HepG2 (cell line): Measurements from ENCODE around the gene RPS6KB2. TPM values are rescaled to one million over a fixed set of nuclear protein-coding genes. Genes with fewer than 3 reads are reported as not detected.

Experiments
- ASH2L ChIP-seq: fragments of 300-600, 200-600 bp; sonication (generic); IDR thresholded peaks from 2 replicates; pipeline ENCODE4 v1.7.0; 2017; ENCODE audit warnings: low read depth, mild to moderate bottlenecking, moderate library complexity, mixed read lengths, low read length; ENCODE audit not compliant: insufficient read length
- BRD4 ChIP-seq: sonication (generic); formaldehyde crosslinking; IDR thresholded peaks from 2 replicates; pipeline ENCODE4 v1.4.0; 2020; ENCODE audit warnings: missing genetic modification reagents
- DDIT3 ChIP-seq: sonication (generic); formaldehyde crosslinking; IDR thresholded peaks from 2 replicates; pipeline ENCODE4 v1.4.0; 2020; ENCODE audit warnings: mild to moderate bottlenecking, missing genetic modification reagents
- ELF1 ChIP-seq: sonication (generic); formaldehyde crosslinking; IDR thresholded peaks from 2 replicates; pipeline ENCODE4 v1.4.0; 2020; ENCODE audit warnings: missing genetic modification reagents
- ERF ChIP-seq: IDR thresholded peaks from 2 replicates; pipeline ENCODE4 v1.6.1; 2018; ENCODE audit warnings: missing biosample characterization, missing genetic modification reagents
- FOXA1 ChIP-seq, 2 experiments: fragments of 450-650 bp in 1 of 2; sonication (generic) in 1 of 2; formaldehyde crosslinking in 1 of 2; IDR thresholded peaks; 2 replicates each; pipeline versions ENCODE4 v1.4.0 to v1.6.1; 2016 to 2020; ENCODE audit warnings: missing genetic modification reagents in 1 of 2
- HNRNPH1 ChIP-seq: fragments of 200-400 bp; formaldehyde crosslinking; optimal IDR thresholded peaks from 2 replicates; pipeline ENCODE3; 2017; ENCODE audit warnings: mild to moderate bottlenecking, low read depth, low read length
- HOXA3 ChIP-seq: sonication (generic); formaldehyde crosslinking; IDR thresholded peaks from 2 replicates; pipeline ENCODE4 v1.5.0; 2020; ENCODE audit warnings: missing genetic modification reagents
- HOXD1 ChIP-seq: sonication (generic); formaldehyde crosslinking; IDR thresholded peaks from 2 replicates; pipeline ENCODE4 v1.5.0; 2020; ENCODE audit warnings: missing genetic modification reagents
- JUND ChIP-seq: sonication (generic); formaldehyde crosslinking; IDR thresholded peaks from 2 replicates; pipeline ENCODE4 v1.8.0; 2022; ENCODE audit warnings: mild to moderate bottlenecking, missing genetic modification reagents
- MAF1 ChIP-seq: sonication (generic); formaldehyde crosslinking; IDR thresholded peaks from 2 replicates; pipeline ENCODE4 v1.5.0; 2020; ENCODE audit warnings: missing genetic modification reagents, borderline replicate concordance
- NFATC3 ChIP-seq: sonication (generic); formaldehyde crosslinking; IDR thresholded peaks from 2 replicates; pipeline ENCODE4 v1.5.1; 2020; ENCODE audit warnings: mild to moderate bottlenecking, missing genetic modification reagents
- NPAS2 ChIP-seq: sonication (generic); formaldehyde crosslinking; IDR thresholded peaks from 2 replicates; pipeline ENCODE4 v1.8.0; 2022; ENCODE audit warnings: mild to moderate bottlenecking, missing genetic modification reagents, borderline replicate concordance
- SALL2 ChIP-seq: sonication (generic); formaldehyde crosslinking; IDR thresholded peaks from 2 replicates; pipeline ENCODE4 v1.8.1; 2023; ENCODE audit warnings: mild to moderate bottlenecking, missing genetic modification reagents, inconsistent platforms
- SMYD3 ChIP-seq: sonication (generic); formaldehyde crosslinking; IDR thresholded peaks from 2 replicates; pipeline ENCODE4 v1.8.1; 2023; ENCODE audit warnings: mild to moderate bottlenecking, missing genetic modification reagents
- SRY ChIP-seq: sonication (generic); formaldehyde crosslinking; IDR thresholded peaks from 2 replicates; pipeline ENCODE4 v1.8.0; 2022; ENCODE audit warnings: mild to moderate bottlenecking, missing genetic modification reagents
- TERF1 ChIP-seq: sonication (generic); formaldehyde crosslinking; IDR thresholded peaks from 2 replicates; pipeline ENCODE4 v1.8.0; 2022; ENCODE audit warnings: mild to moderate bottlenecking, missing genetic modification reagents, moderate library complexity
- TOPORS ChIP-seq: sonication (generic); formaldehyde crosslinking; IDR thresholded peaks from 2 replicates; pipeline ENCODE4 v1.8.0; 2023; ENCODE audit warnings: mild to moderate bottlenecking, missing genetic modification reagents
- ZBTB21 ChIP-seq: sonication (generic); formaldehyde crosslinking; IDR thresholded peaks from 2 replicates; pipeline ENCODE4 v1.4.0; 2020; ENCODE audit warnings: missing genetic modification reagents
- ZBTB7A ChIP-seq: sonication (generic); formaldehyde crosslinking; IDR thresholded peaks from 2 replicates; pipeline ENCODE4 v1.8.0; 2022; ENCODE audit warnings: mild to moderate bottlenecking, missing genetic modification reagents
- ZNF180 ChIP-seq: sonication (generic); formaldehyde crosslinking; IDR thresholded peaks from 2 replicates; pipeline ENCODE4 v1.4.0; 2020; ENCODE audit warnings: low read depth, missing genetic modification reagents, borderline replicate concordance
- ZNF251 ChIP-seq: sonication (generic); formaldehyde crosslinking; IDR thresholded peaks from 2 replicates; pipeline ENCODE4 v1.9.0; 2021; ENCODE audit warnings: mild to moderate bottlenecking, missing genetic modification reagents
- ZNF460 ChIP-seq: sonication (generic); formaldehyde crosslinking; IDR thresholded peaks from 2 replicates; pipeline ENCODE4 v1.5.1; 2020; ENCODE audit warnings: missing genetic modification reagents, mild to moderate bottlenecking, borderline replicate concordance
- ZNF556 ChIP-seq: sonication (generic); formaldehyde crosslinking; IDR thresholded peaks from 2 replicates; pipeline ENCODE4 v1.4.0; 2020; ENCODE audit warnings: mild to moderate bottlenecking, missing genetic modification reagents, borderline replicate concordance
- ZNF574 ChIP-seq: sonication (generic); formaldehyde crosslinking; IDR thresholded peaks from 2 replicates; pipeline ENCODE4 v1.4.0; 2020; ENCODE audit warnings: missing genetic modification reagents
- ZNF720 ChIP-seq: sonication (generic); formaldehyde crosslinking; IDR thresholded peaks from 2 replicates; pipeline ENCODE4 v1.4.0; 2020; ENCODE audit warnings: missing genetic modification reagents
- polyA plus RNA-seq, 8 experiments: library from polyadenylated mRNA; depleted of rRNA in 3 of 8; stranded (reverse) in 7 of 8; unstranded in 1 of 8; fragments of >200 nt; fragmentation: Illumina TruSeq in 4 of 8; extraction: Trizol in 4 of 8; gene quantifications; 2 replicates each; pipeline versions ENCODE4 v1.2.1 to v1.2.3, GENCODE V29; 2011 to 2016; ENCODE audit warnings: low read depth in 4 of 8, missing spikeins in 1 of 8, mixed read lengths in 1 of 8; ENCODE audit not compliant: insufficient read depth in 1 of 8
- total RNA-seq, 5 experiments: library from RNA; depleted of rRNA; stranded (reverse); fragments of >200 nt; fragmentation: Illumina TruSeq; extraction: Trizol; gene quantifications; 2 replicates each; pipeline ENCODE4 v1.2.3, GENCODE V29; 2016; ENCODE audit warnings: low read depth in 1 of 5

RPS6KB2 gene
- total and polyA plus RNA-seq, 2 of the 13 experiments (the other 11 are each of a cell fraction or from before 2014, with no cell fraction given) = 52.9 to 54.8 TPM

- peak; percentile 91; the same call in 1 of the 2 replicates for TF ChIP-seq NFATC3 (CRISPR knock-in tag)
- no peak; the same call in 1 of the 2 replicates for TF ChIP-seq SMYD3
- no peak for TF ChIP-seq ZNF251 (CRISPR knock-in tag)
- TF ChIP-seq HOXD1 (CRISPR knock-in tag) = peak; percentile 80; the same call in 1 of the 2 replicates
- TF ChIP-seq BRD4 (CRISPR knock-in tag) = 0 out of 2 replicates have a peak, but pooled peaks have one; percentile 28
- peak; percentile 88 for TF ChIP-seq TOPORS (CRISPR knock-in tag)
- peak; percentile 80 for TF ChIP-seq HOXA3 (CRISPR knock-in tag)
- peak; percentile 45; the same call in 1 of the 2 replicates for TF ChIP-seq ELF1 (CRISPR knock-in tag)
- TF ChIP-seq DDIT3 = no peak
- TF ChIP-seq TERF1 (CRISPR knock-in tag) = no peak
- TF ChIP-seq ZNF574 (CRISPR knock-in tag) = peak; percentile 72
- no peak for TF ChIP-seq ZBTB21 (CRISPR knock-in tag)
- TF ChIP-seq ZNF180 (CRISPR knock-in tag) = no peak
- TF ChIP-seq ZNF720 (CRISPR knock-in tag) = no peak
- peak; percentile 77; the same call in 1 of the 2 replicates for TF ChIP-seq ERF (CRISPR knock-in tag)
- no peak for TF ChIP-seq NPAS2 (CRISPR knock-in tag)
- peak; percentile 69; the same call in 1 of the 2 replicates for TF ChIP-seq SRY
- peak; percentile 69 for TF ChIP-seq ZNF556 (CRISPR knock-in tag)
- TF ChIP-seq FOXA1 (IDR thresholded peaks at IDR 0.05) = no peak
- 0 out of 2 replicates have a peak, but pooled peaks have one; percentile 27 for TF ChIP-seq FOXA1 (CRISPR knock-in tag; IDR thresholded peaks at IDR 0.05)
- TF ChIP-seq ASH2L = peak; percentile 66
- TF ChIP-seq JUND = peak; percentile 63; the same call in 1 of the 2 replicates
- peak; percentile 92; the same call in 1 of the 2 replicates for TF ChIP-seq ZBTB7A (CRISPR knock-in tag)
- no peak for TF ChIP-seq HNRNPH1
- TF ChIP-seq SALL2 = peak; percentile 78; the same call in 1 of the 2 replicates
- peak; percentile 49; the same call in 1 of the 2 replicates for TF ChIP-seq ZNF460
- TF ChIP-seq MAF1 (CRISPR knock-in tag) = 0 out of 2 replicates have a peak, but pooled peaks have one; percentile 41
Observed at GRCh38 chr11:67391304-67392182, 36.8 kb upstream of the RPS6KB2 start, which contains the start of gene RAD9A (continued).
